Ovary (tissue), 9 donors: ENCODE data around the gene TOX3. TPM values are rescaled to one million over a fixed set of nuclear protein-coding genes. Genes with fewer than 3 reads are reported as not detected.

Experiments
- DNase-seq, 5 donors: peaks; one replicate each; pipeline ENCODE4 v3.0.0-alpha.2; 2019 to 2020
- H3K27ac ChIP-seq, 2 donors: fragments of 200-600 bp; one replicate each; pipeline versions ENCODE4 v1.5.1 to v1.8.0; 2019 to 2022
- H3K27me3 ChIP-seq: fragments of 200-600 bp; one replicate; pipeline ENCODE4 v1.8.0; 2022
- H3K36me3 ChIP-seq: fragments of 200-600 bp; sonication (generic); one replicate; pipeline ENCODE4 v1.5.1; 2019
- H3K4me1 ChIP-seq: one replicate; pipeline ENCODE4 v1.8.1; 2013; ENCODE audit warnings: mild to moderate bottlenecking, moderate library complexity; ENCODE audit not compliant: insufficient read depth
- H3K4me3 ChIP-seq: fragments of 200-600 bp; sonication (generic); one replicate; pipeline ENCODE4 v1.5.1; 2017
- H3K9me3 ChIP-seq, 2 donors: fragments of 200-600 bp in 1 of 2; sonication (generic) in 1 of 2; one replicate each; pipeline versions ENCODE4 v1.5.1 to v1.8.1; 2013 to 2019; ENCODE audit warnings: mild to moderate bottlenecking in 1 of 2, moderate library complexity in 1 of 2
- EP300 ChIP-seq: sonication (generic); formaldehyde crosslinking; IDR thresholded peaks from one replicate; pipeline ENCODE4 v1.6.1; 2017; ENCODE audit warnings: antibody characterized with exemption
- POLR2A ChIP-seq: fragments of 450-650 bp; IDR thresholded peaks from one replicate; pipeline ENCODE4 v1.6.1; 2017; ENCODE audit warnings: antibody characterized with exemption, mild to moderate bottlenecking, moderate library complexity
- WGBS, 3 donors: extraction: QIAGEN DNeasy Blood & Tissue Kit in 1 of 3; methylation state at CpG; one replicate each; pipeline versions ENCODE4 v1.1.5 to v1.1.7; 2013 to 2017; 5-methylcytosine and 5-hydroxymethylcytosine counted together
- intact Hi-C, 4 donors: fragments of 100-400 bp; cut with DNase I; formaldehyde crosslinking; loops; one replicate each; pipeline versions ENCODE4 v1.11.0 to v1.15.1; 2022 to 2023
- polyA plus RNA-seq, 2 donors: library from polyadenylated mRNA; stranded (reverse); fragments of 200-250 nt in 1 of 2; fragments of 350-450 nt in 1 of 2; fragmentation: Illumina TruSeq in 1 of 2; extraction: RNeasy Lipid Tissue Mini Kit (QIAGEN cat#74804) in 1 of 2; gene quantifications; one replicate each; pipeline ENCODE4 v1.2.3, GENCODE V29; 2013 to 2014
- total RNA-seq, 7 donors: library from RNA; depleted of rRNA in 2 of 7; stranded (reverse); fragments of >200 nt in 2 of 7; fragmentation: NEBNext Ultra II Directional in 3 of 7; extraction: Animal tissue kit (Norgen Biotek cat#: 25700) in 3 of 7; gene quantifications; one replicate each; pipeline versions ENCODE4 v1.1.0 to v1.2.4, GENCODE V29; 2016 to 2023
- TF ChIP-seq, protein P1 (sequence below), 3 donors: fragments of 450-650 bp in 2 of 3; fragments of 200-600 bp in 1 of 3; IDR thresholded peaks; one replicate each; pipeline versions ENCODE4 v1.5.1 to v1.8.0; 2016 to 2022; ENCODE audit warnings: antibody characterized with exemption in 3 of 3, mild to moderate bottlenecking in 1 of 3
- donor health status: DM: no; HTN: no; CAD: no; lungs with moderate emphysema.
- donor health status: DM: no; HTN: no; CAD: no.
- donor health status: Bipolar disorder and iron deficiency.
- donor health status: DM: yes; HTN: yes; CAD: no.
- donor health status: DM: no; HTN: no; CAD: no.
- donor health status: DM: yes; HTN: yes; CAD: no.

Gene TOX3
- total and polyA plus RNA-seq, 9 donors = 0.36 to 2.4 (median 1.2) TPM; not detected in 1

DNA sequence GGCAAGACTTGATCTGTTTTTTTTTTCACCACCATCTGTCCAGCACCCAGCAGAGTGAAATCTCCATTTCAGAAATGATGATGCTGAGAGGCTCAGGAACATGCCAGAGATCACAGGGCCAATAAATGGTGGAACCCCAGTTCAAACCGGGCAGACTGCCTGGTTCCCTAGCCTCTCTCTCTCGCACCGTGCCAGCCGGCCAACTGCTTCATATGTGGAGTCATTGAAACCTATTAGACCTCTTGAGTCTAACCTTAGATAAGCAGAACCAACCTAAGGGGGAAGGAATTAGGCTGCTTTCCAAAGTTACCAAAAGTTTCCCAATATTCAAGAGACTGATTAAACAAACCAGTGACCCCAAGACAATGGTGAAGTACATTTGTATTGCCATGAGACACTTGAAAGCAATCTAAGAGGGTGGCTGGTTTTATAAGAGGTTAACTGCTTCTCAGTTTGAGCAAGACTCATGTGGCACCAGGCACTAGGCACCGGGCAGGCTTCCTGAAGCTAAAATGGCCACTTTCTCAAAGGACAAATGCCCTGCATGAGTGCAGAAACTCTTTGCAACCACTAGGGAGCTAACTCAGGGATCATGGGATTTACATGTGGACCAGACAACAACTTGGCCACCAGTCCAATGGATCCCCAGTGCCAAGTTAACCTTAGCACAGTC is 18.4 kb downstream of the TOX3 start:
- no peak for TF ChIP-seq EP300
- Histone ChIP-seq H3K36me3 (no peaks in the 10 kb centered on the region), H3K27ac (no peak overlapping the region), H3K9me3 (no peaks in the 10 kb centered on the region), H3K27me3 (no peaks in the 10 kb centered on the region), H3K4me3 (no peak overlapping the region), H3K4me1 (no peaks in the 10 kb centered on the region)
- WGBS, 3 donors = 89 to 92% (median 92%) methylated on average over 5 of the region's 5 CpGs
- intact Hi-C loops = no loop called here
- DNase-seq = no peak

DNA sequence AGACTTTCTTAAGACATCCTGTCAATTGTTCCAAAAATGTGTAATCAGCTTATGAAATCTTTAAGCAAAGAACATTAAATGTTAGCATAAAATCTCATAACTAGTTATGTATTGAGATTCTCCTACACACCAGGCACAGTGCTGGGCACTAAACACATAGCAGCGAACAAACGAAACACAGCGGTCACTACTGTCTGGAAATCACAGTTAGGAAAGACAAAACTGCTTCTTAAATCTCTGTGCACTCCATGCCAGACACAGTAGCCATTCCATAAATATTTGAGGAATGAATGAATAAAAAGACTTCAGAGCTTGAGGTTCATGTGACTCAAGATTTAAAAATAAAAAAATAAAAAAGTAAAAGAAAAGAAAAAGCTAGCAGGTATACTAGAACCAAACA is 20.1 kb downstream of the TOX3 start:
- Histone ChIP-seq H3K27ac (no peak overlapping the region), H3K9me3 (no peaks in the 10 kb centered on the region), H3K4me1 (no peaks in the 10 kb centered on the region), H3K36me3 (no peaks in the 10 kb centered on the region), H3K4me3 (no peak overlapping the region), H3K27me3 (no peaks in the 10 kb centered on the region)
- 92 to 95% (median 92%) methylated on average over 3 of the region's 3 CpGs for WGBS, 3 donors
- intact Hi-C loops = no loop called here
- TF ChIP-seq, protein P1, sequence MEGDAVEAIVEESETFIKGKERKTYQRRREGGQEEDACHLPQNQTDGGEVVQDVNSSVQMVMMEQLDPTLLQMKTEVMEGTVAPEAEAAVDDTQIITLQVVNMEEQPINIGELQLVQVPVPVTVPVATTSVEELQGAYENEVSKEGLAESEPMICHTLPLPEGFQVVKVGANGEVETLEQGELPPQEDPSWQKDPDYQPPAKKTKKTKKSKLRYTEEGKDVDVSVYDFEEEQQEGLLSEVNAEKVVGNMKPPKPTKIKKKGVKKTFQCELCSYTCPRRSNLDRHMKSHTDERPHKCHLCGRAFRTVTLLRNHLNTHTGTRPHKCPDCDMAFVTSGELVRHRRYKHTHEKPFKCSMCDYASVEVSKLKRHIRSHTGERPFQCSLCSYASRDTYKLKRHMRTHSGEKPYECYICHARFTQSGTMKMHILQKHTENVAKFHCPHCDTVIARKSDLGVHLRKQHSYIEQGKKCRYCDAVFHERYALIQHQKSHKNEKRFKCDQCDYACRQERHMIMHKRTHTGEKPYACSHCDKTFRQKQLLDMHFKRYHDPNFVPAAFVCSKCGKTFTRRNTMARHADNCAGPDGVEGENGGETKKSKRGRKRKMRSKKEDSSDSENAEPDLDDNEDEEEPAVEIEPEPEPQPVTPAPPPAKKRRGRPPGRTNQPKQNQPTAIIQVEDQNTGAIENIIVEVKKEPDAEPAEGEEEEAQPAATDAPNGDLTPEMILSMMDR (IDR thresholded peaks at IDR 0.05) = no peak
- TF ChIP-seq EP300 (no peak), POLR2A (no peak)
- DNase-seq = no peak

DNA sequence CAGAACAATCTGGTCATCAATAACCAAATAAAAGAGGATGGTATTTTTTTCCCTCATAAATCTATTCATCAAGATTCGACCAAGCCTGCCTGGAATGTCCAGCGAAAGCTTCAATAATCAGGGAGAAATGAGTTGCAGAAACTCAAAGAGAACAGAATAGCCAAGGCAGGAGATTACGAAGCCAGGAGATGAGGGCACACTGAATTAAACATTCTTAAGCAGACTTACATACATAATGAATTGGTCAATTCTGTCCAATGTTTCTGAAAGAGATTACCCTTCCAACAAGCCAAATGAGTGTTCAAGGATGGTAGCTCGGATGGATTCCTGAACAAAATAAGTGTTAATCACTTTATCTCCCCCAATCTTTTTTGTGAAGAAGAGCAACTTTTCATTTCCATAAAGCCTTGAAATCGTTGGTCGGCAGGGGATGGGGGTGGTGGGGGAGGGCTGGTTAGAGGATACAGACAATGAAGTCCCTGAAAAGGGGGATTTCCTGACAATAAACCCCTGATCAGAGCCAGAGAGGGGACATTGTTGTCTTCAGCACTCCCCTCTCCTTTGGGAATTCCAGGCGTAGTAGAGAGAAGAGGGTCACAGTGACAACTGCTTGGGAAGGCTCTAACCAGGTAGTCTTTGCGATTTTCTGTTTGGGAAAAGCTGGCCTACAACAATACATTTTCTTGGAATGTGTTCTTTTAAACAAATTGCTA is 20.7 kb downstream of the TOX3 start:
- no peaks in the 10 kb centered on the region for H3K27me3 ChIP-seq
- H3K27ac ChIP-seq = no peak overlapping the region
- H3K4me3 ChIP-seq = no peak overlapping the region
- 66 to 69% (median 68%) methylated on average over 8 of the region's 8 CpGs for WGBS, 3 donors
- no peaks in the 10 kb centered on the region for H3K9me3 ChIP-seq
- TF ChIP-seq POLR2A (no peak), EP300 (no peak)
- TF ChIP-seq, protein P1 (IDR thresholded peaks at IDR 0.05) = no peak
- no peak for DNase-seq
- no peaks in the 10 kb centered on the region for H3K36me3 ChIP-seq
- intact Hi-C loops = no loop called here
- H3K4me1 ChIP-seq = no peaks in the 10 kb centered on the region

DNA sequence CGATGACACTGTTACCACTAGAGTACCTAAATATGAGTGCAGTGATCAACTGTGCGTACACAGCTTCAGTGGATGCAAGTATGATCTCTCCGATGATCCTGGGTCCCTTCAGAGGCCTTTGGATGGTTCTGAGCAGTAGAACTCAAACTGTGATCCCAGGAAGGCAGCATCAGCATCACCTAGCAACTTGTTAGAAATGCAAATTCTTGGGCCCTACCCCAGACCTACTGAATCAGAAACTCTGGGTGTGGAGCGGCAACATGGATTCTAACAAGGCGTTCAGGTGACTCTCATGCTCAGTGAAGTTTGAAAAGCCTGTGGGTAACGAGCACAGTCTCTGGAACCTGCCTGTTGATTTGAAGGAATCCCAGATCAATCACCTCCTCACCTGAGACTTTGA is 25.4 kb downstream of the TOX3 start:
- Histone ChIP-seq H3K9me3 (no peaks in the 10 kb centered on the region), H3K4me1 (no peaks in the 10 kb centered on the region), H3K27ac (no peak overlapping the region), H3K27me3 (no peaks in the 10 kb centered on the region), H3K4me3 (no peak overlapping the region), H3K36me3 (no peaks in the 10 kb centered on the region)
- no peak for TF ChIP-seq EP300
- TF ChIP-seq POLR2A = no peak
- TF ChIP-seq, protein P1 (IDR thresholded peaks at IDR 0.05) = no peak
- intact Hi-C loops = no loop called here
- DNase-seq = no peak
- WGBS, 3 donors = 88 to 93% (median 91%) methylated on average over 6 of the region's 6 CpGs

DNA sequence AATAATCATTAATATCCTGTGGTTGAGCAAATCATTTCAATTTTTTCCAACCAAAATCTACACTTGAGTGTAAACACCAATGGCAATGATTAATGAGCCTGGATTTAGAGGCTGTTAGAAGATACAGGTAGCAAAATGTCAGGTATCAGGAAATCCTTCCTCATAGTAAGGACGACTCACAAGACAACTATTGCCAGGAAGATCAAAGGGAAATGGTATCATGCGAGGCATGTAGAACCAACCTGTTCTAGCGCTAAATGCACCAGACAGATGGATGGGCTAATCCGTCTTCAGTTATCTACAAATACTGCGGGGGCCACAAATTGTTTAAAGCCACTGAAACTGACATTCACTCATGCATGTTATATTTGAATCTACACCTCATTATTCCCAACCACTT is 28.1 kb downstream of the TOX3 start:
- TF ChIP-seq POLR2A (no peak), EP300 (no peak)
- TF ChIP-seq, protein P1 (IDR thresholded peaks at IDR 0.05) = no peak
- intact Hi-C loops = no loop called here
- H3K36me3 ChIP-seq = no peaks in the 10 kb centered on the region
- H3K27ac ChIP-seq = no peak overlapping the region
- DNase-seq = no peak
- H3K27me3 ChIP-seq = no peaks in the 10 kb centered on the region
- WGBS, 3 donors = 85 to 90% (median 87%) methylated on average over 5 of the region's 5 CpGs
- no peaks in the 10 kb centered on the region for H3K9me3 ChIP-seq
- no peak overlapping the region for H3K4me3 ChIP-seq
- no peaks in the 10 kb centered on the region for H3K4me1 ChIP-seq
